ENCODE results near the gene KCNE4.

Gene KCNE4

GRCh38 chr2:223051693-223052289 lies at the start of gene KCNE4:
KCNE4 (plus strand) TSS chr2:223052190; CDS start chr2:223052831, 641 bp downstream.
- TF ChIP-seq MYC (IDR thresholded peaks at IDR 0.05; ENCODE audit: low read depth, low read length), result no peak
- TF ChIP-seq CTCF (IDR thresholded peaks at IDR 0.05; ENCODE audit: low read depth, low read length), result no peak
- TF ChIP-seq MAX (IDR thresholded peaks at IDR 0.05; ENCODE audit: low read depth, low read length), result no peak
- TF ChIP-seq POLR2A (IDR thresholded peaks at IDR 0.05; ENCODE audit: extremely low read depth, insufficient read length), result no peak
- H3K4me3 ChIP-seq (ENCODE audit: low read depth, low read length), result no peak within 1 kb of the TSS
- DNase-seq (ENCODE audit: low read depth), result no peak

- DNase-seq (ENCODE audit: low read depth), result no peak
- no peak overlapping the region for H3K4me3 ChIP-seq (ENCODE audit: low read depth, low read length)
- no peak for TF ChIP-seq CTCF (IDR thresholded peaks at IDR 0.05; ENCODE audit: low read depth, low read length)
Observed at GRCh38 chr2:223003191-223003590, 48.8 kb upstream of the KCNE4 start.

- no peak overlapping the region for H3K4me3 ChIP-seq (ENCODE audit: low read depth, low read length)
- TF ChIP-seq MYC (IDR thresholded peaks at IDR 0.05; ENCODE audit: low read depth, low read length) (no peak), POLR2A (IDR thresholded peaks at IDR 0.05; ENCODE audit: extremely low read depth, insufficient read length) (no peak), MAX (IDR thresholded peaks at IDR 0.05; ENCODE audit: low read depth, low read length) (no peak), CTCF (IDR thresholded peaks at IDR 0.05; ENCODE audit: low read depth, low read length) (no peak)
- no peak for DNase-seq (ENCODE audit: low read depth)
Observed at GRCh38 chr2:223005496-223005895, 46.5 kb upstream of the KCNE4 start.

- H3K4me3 ChIP-seq (ENCODE audit: low read depth, low read length), result no peak overlapping the region
- DNase-seq (ENCODE audit: low read depth), result no peak
- TF ChIP-seq CTCF (IDR thresholded peaks at IDR 0.05; ENCODE audit: low read depth, low read length) (no peak), MYC (IDR thresholded peaks at IDR 0.05; ENCODE audit: low read depth, low read length) (no peak), POLR2A (IDR thresholded peaks at IDR 0.05; ENCODE audit: extremely low read depth, insufficient read length) (no peak), MAX (IDR thresholded peaks at IDR 0.05; ENCODE audit: low read depth, low read length) (no peak)
Observed at GRCh38 chr2:223007531-223007930, 44.5 kb upstream of the KCNE4 start.

GRCh38 chr2:223008162-223008561 lies 43.8 kb upstream of the KCNE4 start:
- no peak for TF ChIP-seq MAX (IDR thresholded peaks at IDR 0.05; ENCODE audit: low read depth, low read length)
- TF ChIP-seq CTCF (IDR thresholded peaks at IDR 0.05; ENCODE audit: low read depth, low read length), result no peak
- no peak for TF ChIP-seq MYC (IDR thresholded peaks at IDR 0.05; ENCODE audit: low read depth, low read length)
- no peak for DNase-seq (ENCODE audit: low read depth)
- no peak overlapping the region for H3K4me3 ChIP-seq (ENCODE audit: low read depth, low read length)

- H3K4me3 ChIP-seq (ENCODE audit: low read depth, low read length), result no peak overlapping the region
- DNase-seq (ENCODE audit: low read depth), result no peak
- TF ChIP-seq MYC (IDR thresholded peaks at IDR 0.05; ENCODE audit: low read depth, low read length) (no peak), CTCF (IDR thresholded peaks at IDR 0.05; ENCODE audit: low read depth, low read length) (no peak), MAX (IDR thresholded peaks at IDR 0.05; ENCODE audit: low read depth, low read length) (no peak), POLR2A (IDR thresholded peaks at IDR 0.05; ENCODE audit: extremely low read depth, insufficient read length) (no peak)
Observed at GRCh38 chr2:223008956-223009355, 43.0 kb upstream of the KCNE4 start.

Measured in NB4 (cell line).